ENCODE data around the gene CCDC60. TPM values are rescaled to one million over a fixed set of nuclear protein-coding genes. Genes with fewer than 3 reads are reported as not detected.

CCDC60 gene
- total RNA-seq, 6 donors from 2014 or later: 0.76 to 12.5 (median 2.3) TPM; not detected in 1

GRCh38 chr12:119391673-119392072 lies 57.1 kb downstream of the CCDC60 start:
- no peaks in the 10 kb centered on the region for H3K27me3 ChIP-seq
- 81 to 87% methylated on average over 5 of the region's 5 CpGs for WGBS, 2 donors
- no peaks in the 10 kb centered on the region for H3K4me1 ChIP-seq
- H3K36me3 ChIP-seq: no peaks in the 10 kb centered on the region
- TF ChIP-seq POLR2A (IDR thresholded peaks at IDR 0.05): no peak
- no peak for TF ChIP-seq EP300 (IDR thresholded peaks at IDR 0.05)
- TF ChIP-seq POLR2AphosphoS5 (IDR thresholded peaks at IDR 0.05): no peak
- no peak for TF ChIP-seq CTCF (IDR thresholded peaks at IDR 0.05)
- no peak overlapping the region for H3K27ac ChIP-seq
- no peak for DNase-seq
- no peak overlapping the region for H3K4me3 ChIP-seq
- ATAC-seq (ENCODE audit: low FRiP score in 2 of 2): no peak
- H3K9me3 ChIP-seq: no peaks in the 10 kb centered on the region

DNA sequence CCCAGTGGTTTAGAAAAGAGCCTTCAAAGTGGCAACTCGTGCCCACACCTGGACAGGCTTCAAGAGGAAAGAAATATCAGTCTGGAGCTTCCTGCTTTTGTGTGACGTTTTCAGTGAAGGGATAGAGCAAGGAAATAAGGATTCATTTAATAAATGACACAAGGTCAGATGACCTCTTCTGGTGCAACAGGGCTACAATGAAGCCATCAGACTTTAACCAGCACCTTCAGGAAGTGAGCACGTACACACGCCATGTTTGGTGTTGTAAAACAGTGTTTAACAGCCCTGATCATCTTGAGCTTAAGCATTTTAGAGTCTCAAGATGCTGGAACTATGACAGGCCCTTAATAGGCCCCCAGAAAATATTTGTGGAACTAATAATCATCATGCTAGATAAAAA lies 59.1 kb downstream of the CCDC60 start:
- Histone ChIP-seq H3K4me3 (no peak overlapping the region), H3K36me3 (no peaks in the 10 kb centered on the region), H3K9me3 (no peaks in the 10 kb centered on the region), H3K27ac (no peak overlapping the region), H3K27me3 (no peaks in the 10 kb centered on the region), H3K4me1 (no peaks in the 10 kb centered on the region)
- no peak for DNase-seq
- TF ChIP-seq POLR2A (IDR thresholded peaks at IDR 0.05) (no peak), POLR2AphosphoS5 (IDR thresholded peaks at IDR 0.05) (no peak), CTCF (IDR thresholded peaks at IDR 0.05) (no peak), EP300 (IDR thresholded peaks at IDR 0.05) (no peak)
- no peak for ATAC-seq (ENCODE audit: low FRiP score in 2 of 2)
- WGBS, 2 donors: 27 to 33% methylated on average over 4 of the region's 4 CpGs

- Histone ChIP-seq H3K36me3 (no peaks in the 10 kb centered on the region), H3K27me3 (no peaks in the 10 kb centered on the region), H3K4me3 (no peak overlapping the region), H3K9me3 (no peaks in the 10 kb centered on the region), H3K27ac (no peak overlapping the region), H3K4me1 (no peaks in the 10 kb centered on the region)
- 88 to 100% methylated on average over 1 to 2 of the region's 10 CpGs for WGBS, 2 donors
- TF ChIP-seq CTCF (IDR thresholded peaks at IDR 0.05): no peak
- peak in 1 of 2 donors; percentile 25 for DNase-seq
- ATAC-seq (ENCODE audit: low FRiP score in 2 of 2): no peak
Measured at GRCh38 chr12:119397540-119397939, 63.0 kb downstream of the CCDC60 start.

- H3K27ac ChIP-seq: no peak overlapping the region
- DNase-seq (peak in 1 of 2 donors; percentile 75), ATAC-seq (ENCODE audit: low FRiP score in 2 of 2) (no peak)
- H3K4me3 ChIP-seq: no peak overlapping the region
- no peak for TF ChIP-seq CTCF (IDR thresholded peaks at IDR 0.05)
- no peak for TF ChIP-seq POLR2A (IDR thresholded peaks at IDR 0.05)
- no peak for TF ChIP-seq EP300 (IDR thresholded peaks at IDR 0.05)
- no peak for TF ChIP-seq POLR2AphosphoS5 (IDR thresholded peaks at IDR 0.05)
- no peaks in the 10 kb centered on the region for H3K9me3 ChIP-seq
- no peaks in the 10 kb centered on the region for H3K27me3 ChIP-seq
- 91 to 93% methylated on average over 12 to 21 of the region's 24 CpGs for WGBS, 2 donors
- no peaks in the 10 kb centered on the region for H3K4me1 ChIP-seq
- no peaks in the 10 kb centered on the region for H3K36me3 ChIP-seq
Measured at GRCh38 chr12:119398190-119398589, 63.7 kb downstream of the CCDC60 start.

DNA sequence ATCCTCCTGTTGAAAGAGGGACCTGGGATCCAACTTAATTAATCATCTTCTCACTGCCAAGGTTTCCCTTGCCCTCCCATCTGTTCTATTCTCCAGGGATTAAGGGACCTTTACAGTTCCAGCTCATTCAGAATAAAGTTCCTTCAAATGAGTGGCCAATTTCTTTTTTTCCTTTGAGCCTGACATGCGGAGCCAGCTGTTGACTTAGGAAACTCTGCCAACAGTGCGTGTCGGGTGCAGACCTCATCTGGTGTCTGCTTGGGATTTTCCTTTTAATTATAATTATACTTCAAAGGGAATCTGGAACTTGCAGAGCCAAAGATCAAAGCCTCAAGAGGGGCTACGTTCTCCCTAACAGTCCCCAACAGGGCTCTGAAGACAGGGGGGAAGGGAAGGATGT lies 64.8 kb downstream of the CCDC60 start:
- H3K9me3 ChIP-seq: no peaks in the 10 kb centered on the region
- no peak overlapping the region for H3K27ac ChIP-seq
- no peak overlapping the region for H3K4me3 ChIP-seq
- 73 to 79% methylated on average over 4 of the region's 4 CpGs for WGBS, 2 donors
- no peaks in the 10 kb centered on the region for H3K4me1 ChIP-seq
- ATAC-seq (ENCODE audit: low FRiP score in 2 of 2) (peak in 1 of 2 donors; percentile 7), DNase-seq (no peak)
- no peaks in the 10 kb centered on the region for H3K36me3 ChIP-seq
- TF ChIP-seq EP300 (IDR thresholded peaks at IDR 0.05) (no peak), POLR2A (IDR thresholded peaks at IDR 0.05) (no peak), CTCF (IDR thresholded peaks at IDR 0.05) (no peak), POLR2AphosphoS5 (IDR thresholded peaks at IDR 0.05) (no peak)
- H3K27me3 ChIP-seq: no peaks in the 10 kb centered on the region
